Retinal pigment epithelial cell (primary cell): Measurements from ENCODE around the gene SPEM1.
A peak's percentile ranks its signal among the peaks of the same experiment; 100 is the strongest.

Source experiments
- DNase-seq: peaks from one replicate; pipeline ENCODE4 v3.0.0-alpha.2; 2010; ENCODE audit warnings: low read depth
- H3K4me3 ChIP-seq: 2 replicates; pipeline ENCODE4 v1.5.1; 2011; ENCODE audit warnings: mild to moderate bottlenecking, low read length, control low read depth, moderate library complexity
- TF ChIP-seq, protein P1 (sequence below): conservative IDR thresholded peaks from 2 replicates; pipeline ENCODE4 v1.5.1; 2011; ENCODE audit warnings: low read depth, low read length, control low read depth, inconsistent platforms

SPEM1 gene

DNA sequence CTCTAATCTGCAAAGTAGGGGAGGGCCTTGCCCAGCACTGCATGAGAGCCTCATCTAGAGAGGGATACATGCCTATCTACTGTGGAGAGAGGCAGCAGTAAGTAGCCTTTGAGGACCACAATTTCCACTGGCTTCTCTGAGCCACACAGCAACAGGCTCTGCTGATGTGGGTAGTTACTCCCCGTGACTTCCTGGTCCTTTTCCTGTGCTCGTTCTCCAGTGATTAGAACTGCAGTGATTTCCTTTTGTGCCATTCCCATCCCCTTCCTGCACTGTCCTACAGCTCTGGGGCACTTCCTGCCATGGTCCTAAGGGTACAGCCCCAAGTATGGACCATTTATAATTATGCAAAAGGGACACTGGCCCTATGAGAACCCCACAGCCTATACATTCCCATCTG, 28.8 kb upstream of the SPEM1 start:
- no peak for DNase-seq
- no peak overlapping the region for H3K4me3 ChIP-seq
- TF ChIP-seq, protein P1, sequence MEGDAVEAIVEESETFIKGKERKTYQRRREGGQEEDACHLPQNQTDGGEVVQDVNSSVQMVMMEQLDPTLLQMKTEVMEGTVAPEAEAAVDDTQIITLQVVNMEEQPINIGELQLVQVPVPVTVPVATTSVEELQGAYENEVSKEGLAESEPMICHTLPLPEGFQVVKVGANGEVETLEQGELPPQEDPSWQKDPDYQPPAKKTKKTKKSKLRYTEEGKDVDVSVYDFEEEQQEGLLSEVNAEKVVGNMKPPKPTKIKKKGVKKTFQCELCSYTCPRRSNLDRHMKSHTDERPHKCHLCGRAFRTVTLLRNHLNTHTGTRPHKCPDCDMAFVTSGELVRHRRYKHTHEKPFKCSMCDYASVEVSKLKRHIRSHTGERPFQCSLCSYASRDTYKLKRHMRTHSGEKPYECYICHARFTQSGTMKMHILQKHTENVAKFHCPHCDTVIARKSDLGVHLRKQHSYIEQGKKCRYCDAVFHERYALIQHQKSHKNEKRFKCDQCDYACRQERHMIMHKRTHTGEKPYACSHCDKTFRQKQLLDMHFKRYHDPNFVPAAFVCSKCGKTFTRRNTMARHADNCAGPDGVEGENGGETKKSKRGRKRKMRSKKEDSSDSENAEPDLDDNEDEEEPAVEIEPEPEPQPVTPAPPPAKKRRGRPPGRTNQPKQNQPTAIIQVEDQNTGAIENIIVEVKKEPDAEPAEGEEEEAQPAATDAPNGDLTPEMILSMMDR: no peak

DNA sequence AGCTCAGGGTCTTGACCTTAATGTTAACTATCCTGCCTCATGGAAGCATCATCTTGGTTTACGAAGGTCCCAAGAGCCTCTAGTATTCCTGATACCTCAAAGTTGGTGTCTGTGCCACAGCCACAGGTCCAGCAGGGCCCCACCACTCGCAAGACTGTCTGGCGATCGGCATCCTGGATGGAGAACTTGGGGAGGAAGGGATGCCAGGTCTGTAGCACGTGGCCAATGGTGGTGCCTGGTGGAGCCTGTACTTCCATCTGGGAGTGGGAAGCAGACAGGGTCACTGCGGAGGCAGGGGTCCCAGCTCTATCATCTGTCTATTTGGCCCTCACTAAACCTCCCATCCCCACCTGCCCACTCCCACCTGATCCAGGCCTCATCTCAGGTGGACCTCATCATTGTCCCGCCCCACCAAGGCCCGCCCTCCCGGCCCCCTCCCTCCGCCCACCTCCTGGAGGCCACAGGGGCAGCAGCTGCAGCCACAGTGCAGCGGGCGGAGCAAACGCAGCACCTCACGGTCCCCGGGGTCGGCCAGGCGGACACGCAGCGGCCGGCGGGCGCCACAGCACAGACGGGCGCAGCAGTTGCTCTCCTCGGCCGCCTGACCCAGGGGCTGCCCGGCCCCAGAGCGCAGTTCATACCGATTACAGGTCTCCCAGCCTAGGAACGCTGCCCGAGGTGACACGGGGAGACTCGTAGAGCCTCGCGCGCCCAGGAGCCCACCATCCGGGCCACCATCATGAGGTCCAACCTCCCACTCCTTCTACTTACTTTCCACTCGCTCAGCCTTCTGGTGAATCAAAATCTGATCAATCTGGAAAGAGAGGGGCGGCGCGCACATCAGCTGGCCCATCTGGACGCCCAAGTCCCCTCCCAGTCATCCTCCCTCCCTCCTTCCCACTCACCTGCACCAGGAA, 27.2 kb upstream of the SPEM1 start:
- TF ChIP-seq, protein P1: no peak
- peak overlapping the region; percentile 85 for H3K4me3 ChIP-seq
- no peak for DNase-seq

DNA sequence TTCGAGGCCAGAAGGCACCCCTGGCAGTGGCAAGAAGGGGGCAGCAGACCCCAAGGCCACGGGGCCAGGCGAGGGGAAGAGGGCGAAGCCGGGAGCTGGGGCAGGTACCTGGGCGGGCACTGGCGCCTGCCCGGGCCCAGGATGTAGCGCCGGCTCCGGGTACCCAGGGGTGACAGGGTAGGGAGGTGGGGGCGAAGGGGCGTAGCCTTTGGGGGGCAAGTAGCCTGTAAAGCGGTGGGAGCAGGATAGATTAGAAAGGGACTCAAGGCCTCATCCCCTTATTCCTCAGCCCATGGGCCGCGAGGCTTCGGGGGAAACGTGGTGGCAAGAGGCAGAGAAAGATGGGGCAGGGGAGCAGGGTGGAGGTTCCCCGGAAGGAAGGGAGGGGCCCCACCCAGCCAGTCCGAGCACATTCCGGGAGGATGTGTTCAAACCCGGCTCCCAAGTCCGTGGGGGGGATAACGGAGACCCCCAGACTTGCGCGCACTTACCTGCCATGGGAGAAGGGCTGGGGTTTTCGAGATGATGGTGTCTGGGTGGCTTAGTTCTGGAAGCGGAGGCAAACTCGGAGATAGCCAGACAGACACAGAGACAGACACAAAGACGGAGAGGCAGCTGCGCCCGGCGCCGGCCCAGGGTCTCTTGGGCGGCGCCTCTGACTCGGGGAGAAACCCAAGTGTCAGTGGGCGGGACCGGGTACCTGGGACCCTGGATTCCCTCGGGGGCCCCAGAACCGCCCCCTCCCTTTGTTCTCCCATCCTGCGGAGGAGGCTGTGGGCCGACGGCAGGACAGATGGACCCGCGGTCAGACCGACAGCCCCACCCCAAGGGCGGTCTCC, 26.3 kb upstream of the SPEM1 start:
- TF ChIP-seq, protein P1: peak; percentile 29
- H3K4me3 ChIP-seq: peak overlapping the region; percentile 85
- no peak for DNase-seq

DNA sequence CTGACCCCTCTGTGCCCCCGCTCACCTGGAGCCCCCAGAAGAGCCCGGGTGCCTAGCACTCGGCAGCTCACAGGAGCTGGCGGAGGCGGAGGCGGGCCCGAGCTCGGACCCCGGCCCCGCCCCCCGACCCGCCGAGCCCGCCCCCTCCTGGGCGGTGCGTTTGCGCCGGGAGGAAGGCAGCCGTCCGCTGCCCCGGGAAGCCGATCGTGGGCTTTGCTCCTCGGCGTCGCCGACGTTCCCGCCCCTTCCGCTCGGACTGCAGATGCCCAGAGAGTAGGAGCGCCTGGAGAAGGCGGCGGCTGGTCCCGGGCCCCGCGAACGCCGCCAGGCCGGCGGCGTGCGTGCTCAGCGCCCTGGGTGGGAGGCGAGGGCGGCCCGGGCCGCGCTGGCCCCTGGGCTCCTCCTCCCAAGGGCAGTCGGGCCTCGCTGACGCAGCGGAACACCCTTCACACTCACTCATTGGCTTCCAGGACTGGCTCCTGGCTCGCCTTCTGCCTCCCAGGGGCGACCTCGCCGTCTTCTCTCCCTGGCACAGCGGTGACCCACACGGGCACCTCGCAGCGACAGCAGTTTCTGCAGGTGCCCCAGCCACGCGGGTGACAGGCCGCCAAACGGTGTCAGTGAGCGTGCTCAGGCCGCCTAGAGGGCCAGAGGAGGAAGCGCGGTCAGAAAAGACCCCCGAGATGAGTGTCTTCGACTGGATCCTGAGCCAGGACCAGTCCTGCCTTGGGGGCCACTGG, 25.5 kb upstream of the SPEM1 start, which contains the start of gene PLSCR3:
PLSCR3 (minus strand) TSS at position 74 of the 740 bp plus-strand sequence. CDS start 415 bp downstream, outside the sequence.
- H3K4me3 ChIP-seq: peak within 1 kb of the TSS; percentile 85
- DNase-seq: peak; percentile 54
- TF ChIP-seq, protein P1: peak; percentile 47

DNA sequence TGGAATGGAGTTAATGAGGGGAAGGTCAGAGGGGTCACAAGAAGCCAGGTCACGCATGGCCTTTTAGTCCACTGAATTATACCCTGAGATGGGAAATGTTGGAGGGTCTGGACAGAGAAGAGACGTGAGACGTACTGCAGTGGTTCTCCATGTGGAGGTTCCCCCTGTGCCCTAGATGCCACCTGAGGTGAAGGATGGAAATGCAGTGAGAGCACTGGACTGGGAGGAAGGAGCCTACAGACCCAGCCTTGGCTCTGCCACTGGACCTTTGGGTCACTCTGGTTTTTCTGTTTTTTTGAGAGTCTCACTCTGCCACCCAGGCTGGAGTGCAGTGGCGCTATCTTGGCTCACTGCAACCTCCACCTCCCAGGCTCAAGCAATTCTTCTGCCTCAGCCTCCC, 24.0 kb upstream of the SPEM1 start:
- TF ChIP-seq, protein P1: no peak
- no peak overlapping the region for H3K4me3 ChIP-seq
- no peak for DNase-seq

DNA sequence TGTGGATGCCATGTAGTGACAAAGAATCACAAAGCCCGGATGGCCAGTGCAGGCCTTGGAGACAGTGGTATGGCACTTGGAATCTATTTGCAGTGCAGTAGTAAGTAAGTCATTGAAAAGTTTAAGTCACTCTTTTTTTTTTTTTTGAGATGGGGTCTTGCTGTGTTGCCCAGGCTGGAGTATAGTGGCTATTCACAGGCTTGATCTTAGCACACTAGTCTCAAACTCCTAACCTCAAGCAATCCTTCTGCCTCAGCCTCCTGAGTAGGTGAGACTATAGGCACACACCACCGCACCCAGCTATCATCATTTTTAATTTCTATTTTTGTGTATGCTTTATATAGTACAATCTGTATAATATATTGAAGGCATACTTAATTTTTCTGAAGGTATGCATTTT, 21.5 kb upstream of the SPEM1 start:
- no peak for DNase-seq
- TF ChIP-seq, protein P1: no peak
- no peak overlapping the region for H3K4me3 ChIP-seq
